Endodermal cell (in vitro differentiated cells): ENCODE results near the gene GPBP1. TPM values are rescaled to one million over a fixed set of nuclear protein-coding genes. Genes with fewer than 3 reads are reported as not detected.
A peak's percentile ranks its signal among the peaks of the same experiment; 100 is the strongest.

ENCODE experiments used
- DNase-seq: peaks from one replicate; pipeline ENCODE4 v3.0.0-alpha.2; 2017
- H3K27ac ChIP-seq: 2 replicates; pipeline ENCODE4 v1.5.1; 2013; ENCODE audit warnings: mild to moderate bottlenecking, low read depth, low read length, moderate library complexity
- H3K27me3 ChIP-seq: 2 replicates; pipeline ENCODE4 v1.6.1; 2013; ENCODE audit warnings: mild to moderate bottlenecking, low read length, moderate library complexity; ENCODE audit not compliant: insufficient read depth, control insufficient read depth, poor library complexity, severe bottlenecking
- H3K36me3 ChIP-seq: 2 replicates; pipeline ENCODE4 v1.7.0; 2013; ENCODE audit warnings: mild to moderate bottlenecking, low read length, moderate library complexity; ENCODE audit not compliant: control insufficient read depth, insufficient read depth
- H3K4me1 ChIP-seq: one replicate; pipeline ENCODE4 v1.7.0; 2013; ENCODE audit warnings: low read length; ENCODE audit not compliant: control insufficient read depth, insufficient read depth
- H3K4me3 ChIP-seq: 2 replicates; pipeline ENCODE4 v1.5.1; 2013; ENCODE audit warnings: mild to moderate bottlenecking, low read length, moderate library complexity
- H3K9ac ChIP-seq: 2 replicates; pipeline ENCODE4 v1.6.1; 2013; ENCODE audit warnings: mild to moderate bottlenecking, low read length, moderate library complexity; ENCODE audit not compliant: poor library complexity, severe bottlenecking; ENCODE audit errors: extremely low read depth
- H3K9me3 ChIP-seq: 2 replicates; pipeline ENCODE4 v1.6.1; 2013; ENCODE audit warnings: mild to moderate bottlenecking, low read length, moderate library complexity; ENCODE audit not compliant: control insufficient read depth
- H3K27ac Mint-ChIP-seq: 2 replicates; pipeline ENCODE4 v1.8.0; 2020; ENCODE audit warnings: mixed read lengths
- H3K27me3 Mint-ChIP-seq: 2 replicates; pipeline ENCODE4 v1.8.0; 2021; ENCODE audit warnings: mild to moderate bottlenecking, mixed read lengths; ENCODE audit not compliant: insufficient read depth
- H3K36me3 Mint-ChIP-seq: 2 replicates; pipeline ENCODE4 v1.8.0; 2020; ENCODE audit warnings: low read depth, mixed read lengths
- H3K4me1 Mint-ChIP-seq: 2 replicates; pipeline ENCODE4 v1.8.0; 2020; ENCODE audit warnings: mixed read lengths
- H3K4me3 Mint-ChIP-seq: 2 replicates; pipeline ENCODE4 v1.8.0; 2020; ENCODE audit warnings: mild to moderate bottlenecking, moderate library complexity, mixed read lengths
- H3K9me3 Mint-ChIP-seq: 2 replicates; pipeline ENCODE4 v1.8.0; 2020; ENCODE audit warnings: mild to moderate bottlenecking, mixed read lengths
- CTCF ChIP-seq: fragments of 200-600 bp; sonication (generic); conservative IDR thresholded peaks from 2 replicates; pipeline ENCODE4 v1.5.0; 2021; ENCODE audit warnings: antibody characterized with exemption, mild to moderate bottlenecking
- WGBS, 2 experiments: methylation state at CpG; one replicate each; pipeline versions ENCODE4 v1.1.5 to v1.1.7; 2013; ENCODE audit warnings: missing lambda C conversion rate in 2 of 2, mixed read lengths in 1 of 2; ENCODE audit not compliant: insufficient coverage in 1 of 2, insufficient read length in 1 of 2; 5-methylcytosine and 5-hydroxymethylcytosine counted together
- total RNA-seq, 2 donors: library from RNA; stranded (reverse); fragmentation: NEBNext Ultra II Directional in 1 of 2; extraction: Animal tissue kit (Norgen Biotek cat#: 25700) in 1 of 2; gene quantifications; 2 replicates in 1 of 2; 3 replicates in 1 of 2; pipeline ENCODE4 v1.2.1, GENCODE V29; 2021

Gene GPBP1
- total RNA-seq, 2 donors from 2014 or later: 109 to 124 TPM

GRCh38 chr5:57171816-57172465 lies 1.9 kb upstream of the GPBP1 start:
- H3K36me3 ChIP-seq: peaks cover 13% of the 10 kb centered on the region
- no peaks in the 10 kb centered on the region for H3K9me3 ChIP-seq
- H3K4me3 Mint-ChIP-seq: peak overlapping the region; percentile 99
- peaks cover 1% of the 10 kb centered on the region for H3K9me3 Mint-ChIP-seq
- no peak overlapping the region for H3K27ac ChIP-seq
- H3K4me1 ChIP-seq: no peaks in the 10 kb centered on the region
- H3K27me3 Mint-ChIP-seq: no peaks in the 10 kb centered on the region
- H3K27ac Mint-ChIP-seq: peak overlapping the region; percentile 98
- H3K36me3 Mint-ChIP-seq: peaks cover 15% of the 10 kb centered on the region
- no peak for TF ChIP-seq CTCF
- H3K4me1 Mint-ChIP-seq: peaks cover 13% of the 10 kb centered on the region
- 82 to 87% methylated on average over 7 to 16 of the region's 16 CpGs for WGBS, 2 experiments
- no peaks in the 10 kb centered on the region for H3K27me3 ChIP-seq
- peak; percentile 53 for DNase-seq
- peak overlapping the region; percentile 100 for H3K4me3 ChIP-seq
- H3K9ac ChIP-seq: peak overlapping the region; percentile 99

- H3K9me3 ChIP-seq: no peaks in the 10 kb centered on the region
- peak; percentile 51 for DNase-seq
- peaks cover 21% of the 10 kb centered on the region for H3K36me3 ChIP-seq
- Mint-ChIP-seq H3K27ac (peak overlapping the region; percentile 98), H3K27me3 (no peaks in the 10 kb centered on the region), H3K36me3 (peaks cover 21% of the 10 kb centered on the region), H3K4me3 (peak overlapping the region; percentile 99), H3K4me1 (peaks cover 13% of the 10 kb centered on the region), H3K9me3 (peaks cover 1% of the 10 kb centered on the region)
- H3K4me1 ChIP-seq: no peaks in the 10 kb centered on the region
- no peaks in the 10 kb centered on the region for H3K27me3 ChIP-seq
- 1 to 2% methylated on average over 16 to 31 of the region's 31 CpGs for WGBS, 2 experiments
- TF ChIP-seq CTCF: no peak
- peak overlapping the region; percentile 100 for H3K4me3 ChIP-seq
- peak overlapping the region; percentile 99 for H3K9ac ChIP-seq
- H3K27ac ChIP-seq: peak overlapping the region; percentile 100
Measured at GRCh38 chr5:57172466-57173318, 1.2 kb upstream of the GPBP1 start.

- no peak for TF ChIP-seq CTCF
- Mint-ChIP-seq H3K4me3 (peak overlapping the region; percentile 99), H3K27me3 (no peaks in the 10 kb centered on the region), H3K9me3 (no peaks in the 10 kb centered on the region), H3K4me1 (peaks cover 26% of the 10 kb centered on the region), H3K36me3 (peaks cover 31% of the 10 kb centered on the region), H3K27ac (peak overlapping the region; percentile 98)
- H3K4me3 ChIP-seq: peak overlapping the region; percentile 100
- H3K27ac ChIP-seq: peak overlapping the region; percentile 100
- 0% methylated on average over 16 to 47 of the region's 47 CpGs for WGBS, 2 experiments
- no peaks in the 10 kb centered on the region for H3K9me3 ChIP-seq
- no peaks in the 10 kb centered on the region for H3K27me3 ChIP-seq
- H3K4me1 ChIP-seq: no peaks in the 10 kb centered on the region
- DNase-seq: no peak
- H3K36me3 ChIP-seq: peaks cover 28% of the 10 kb centered on the region
- H3K9ac ChIP-seq: peak overlapping the region; percentile 99
Measured at GRCh38 chr5:57174128-57174889, 450 bp downstream of the GPBP1 start.
